H1 (cell line): ENCODE measurements around the gene PBXIP1. TPM values are rescaled to one million over a fixed set of nuclear protein-coding genes. Genes with fewer than 3 reads are reported as not detected.

Experiments used
- ASH2L ChIP-seq: fragments of 200-600, 300-600 bp; sonication (generic); IDR thresholded peaks from one replicate; pipeline ENCODE4 v1.7.1; 2017; ENCODE audit warnings: low read length
- BCL11A ChIP-seq, 2 experiments: IDR thresholded peaks; one replicate each; pipeline ENCODE4 v1.6.1; 2011; ENCODE audit warnings: low read depth in 2 of 2, low read length in 2 of 2, mild to moderate bottlenecking in 2 of 2
- BRCA1 ChIP-seq: IDR thresholded peaks from 2 replicates; pipeline ENCODE4 v1.6.1; 2012; ENCODE audit warnings: low read depth, low read length, improper control_type of control experiment
- CBX5 ChIP-seq: fragments of 300-800, 300-1000 bp; sonication (generic); IDR thresholded peaks from 2 replicates; pipeline ENCODE4 v1.7.1; 2016; ENCODE audit warnings: antibody characterized with exemption, low read length, low read depth
- CBX8 ChIP-seq: fragments of 300-800, 300-1000 bp; sonication (generic); IDR thresholded peaks from 2 replicates; pipeline ENCODE4 v1.7.1; 2016; ENCODE audit warnings: low read depth, low read length, borderline replicate concordance
- CHD1 ChIP-seq: IDR thresholded peaks from 2 replicates; pipeline ENCODE4 v1.6.1; 2012; ENCODE audit warnings: low read depth, low read length, improper control_type of control experiment
- CHD2 ChIP-seq: IDR thresholded peaks from 2 replicates; pipeline ENCODE4 v1.6.1; 2012; ENCODE audit warnings: low read length, improper control_type of control experiment
- CTCF ChIP-seq, 3 experiments: IDR thresholded peaks; 1 replicate in 2 of 3; 2 replicates in 1 of 3; pipeline versions ENCODE4 v1.5.1 to v1.6.1; 2011; ENCODE audit warnings: low read length in 3 of 3, mild to moderate bottlenecking in 3 of 3, inconsistent platforms in 2 of 3, low read depth in 1 of 3, moderate library complexity in 1 of 3; ENCODE audit not compliant: insufficient read depth in 1 of 3; ENCODE audit errors: control extremely low read depth in 1 of 3
- GABPA ChIP-seq: IDR thresholded peaks from 2 replicates; pipeline ENCODE4 v1.6.1; 2011; ENCODE audit warnings: mild to moderate bottlenecking, low read length, moderate library complexity, borderline replicate concordance; ENCODE audit not compliant: insufficient read depth
- HDAC2 ChIP-seq, 2 experiments: fragments of 300-600 bp in 1 of 2; sonication (generic) in 1 of 2; IDR thresholded peaks; 2 replicates each; pipeline ENCODE4 v1.6.1; 2011 to 2012; ENCODE audit warnings: low read depth in 2 of 2, low read length in 2 of 2, mild to moderate bottlenecking in 2 of 2, moderate library complexity in 2 of 2, borderline replicate concordance in 1 of 2, inconsistent platforms in 1 of 2
- HDAC6 ChIP-seq: IDR thresholded peaks from one replicate; pipeline ENCODE4 v1.7.1; 2012; ENCODE audit warnings: low read depth, mild to moderate bottlenecking, inconsistent platforms, low read length, moderate library complexity
- NANOG ChIP-seq: IDR thresholded peaks from 2 replicates; pipeline ENCODE4 v1.6.1; 2011; ENCODE audit warnings: low read length, low read depth, mild to moderate bottlenecking, inconsistent platforms; ENCODE audit not compliant: insufficient read depth, poor library complexity, severe bottlenecking
- NRF1 ChIP-seq: IDR thresholded peaks from 2 replicates; pipeline ENCODE4 v1.6.1; 2011; ENCODE audit warnings: mild to moderate bottlenecking, low read depth, low read length, improper control_type of control experiment
- RFX5 ChIP-seq: IDR thresholded peaks from 2 replicates; pipeline ENCODE4 v1.6.1; 2011; ENCODE audit warnings: low read depth, low read length, improper control_type of control experiment, borderline replicate concordance
- SIRT6 ChIP-seq: IDR thresholded peaks from one replicate; pipeline ENCODE4 v1.7.1; 2012; ENCODE audit warnings: low read length, inconsistent platforms
- SUZ12 ChIP-seq: fragments of 200-600 bp; sonication (generic); IDR thresholded peaks from 2 replicates; pipeline ENCODE4 v1.6.1; 2012; ENCODE audit warnings: mild to moderate bottlenecking, inconsistent platforms, low read length, moderate library complexity, mixed read lengths
- TAF1 ChIP-seq: IDR thresholded peaks from 2 replicates; pipeline ENCODE4 v1.6.1; 2011; ENCODE audit warnings: mild to moderate bottlenecking, low read depth, low read length
- TAF7 ChIP-seq: optimal IDR thresholded peaks from 2 replicates; pipeline ENCODE3; 2011; ENCODE audit warnings: low read depth, mild to moderate bottlenecking, inconsistent platforms, low read length, moderate library complexity, borderline replicate concordance
- TCF12 ChIP-seq: IDR thresholded peaks from 2 replicates; pipeline ENCODE4 v1.6.1; 2011; ENCODE audit warnings: low read depth, mild to moderate bottlenecking, low read length
- YY1 ChIP-seq: IDR thresholded peaks from 2 replicates; pipeline ENCODE4 v1.6.1; 2011; ENCODE audit warnings: low read depth, mild to moderate bottlenecking, low read length
- polyA plus RNA-seq, 7 experiments: library from polyadenylated mRNA; depleted of rRNA in 3 of 7; stranded (reverse) in 5 of 7; unstranded in 2 of 7; fragments of >200 nt in 5 of 7; fragments of 200-250 nt in 2 of 7; gene quantifications; 1 replicate in 5 of 7; 2 replicates in 1 of 7; 4 replicates in 1 of 7; pipeline versions ENCODE4 v1.2.1 to v1.2.3, GENCODE V29; 2011 to 2013; ENCODE audit warnings: missing spikeins in 2 of 7, mixed read lengths in 2 of 7
- total RNA-seq: library from RNA; stranded (reverse); fragmentation: NEBNext Ultra II Directional; extraction: Animal tissue kit (Norgen Biotek cat#: 25700); gene quantifications from 2 replicates; pipeline ENCODE4 v1.2.1, GENCODE V29; 2021

PBXIP1 gene
- total and polyA plus RNA-seq, 2 of the 8 experiments (the other 6 are each of a cell fraction or from before 2014, with no cell fraction given), result 12.0 to 19.8 TPM

- TF ChIP-seq NANOG, result no peak
- TF ChIP-seq CTCF (IDR thresholded peaks at IDR 0.05; ENCODE audit: control extremely low read depth in 1 of 3, insufficient read depth in 1 of 3, low read depth in 1 of 3, low read length in 3 of 3), result no peak
- TF ChIP-seq CHD1, result no peak; the same call in 1 of the 2 replicates
- TF ChIP-seq CBX8, result no peak
- TF ChIP-seq SIRT6, result no peak
- TF ChIP-seq TAF1, result peak; percentile 65; the same call in 1 of the 2 replicates
- TF ChIP-seq CBX5, result no peak
- no peak for TF ChIP-seq SUZ12
- peak; percentile 82 for TF ChIP-seq YY1
- TF ChIP-seq HDAC2 (IDR thresholded peaks at IDR 0.05; ENCODE audit: borderline replicate concordance in 1 of 2, low read depth in 2 of 2, low read length in 2 of 2), result 0 out of 4 replicates have a peak, but pooled peaks of 1 of the 2 experiments have one; percentile 8
- peak; percentile 75 for TF ChIP-seq TAF7
- no peak for TF ChIP-seq CHD2
- TF ChIP-seq GABPA, result no peak; the same call in 1 of the 2 replicates
- TF ChIP-seq RFX5, result no peak
- TF ChIP-seq BCL11A (IDR thresholded peaks at IDR 0.05; ENCODE audit: low read depth in 2 of 2, low read length in 2 of 2), result no peak
- TF ChIP-seq ASH2L, result peak; percentile 93
- TF ChIP-seq TCF12, result no peak
- TF ChIP-seq NRF1, result no peak
- no peak for TF ChIP-seq BRCA1
- no peak for TF ChIP-seq HDAC6
These were observed 16.8 kb upstream of the PBXIP1 start (continued) for GRCh38 chr1:154972517-154973343.
